Fibroblast of lung (primary cell): ENCODE results near the gene FBRSL1.

Source experiments
- CTCF ChIP-seq, 2 donors: IDR thresholded peaks in 1 of 2; conservative IDR thresholded peaks in 1 of 2; 1 replicate in 1 of 2; 2 replicates in 1 of 2; pipeline ENCODE4 v1.5.1; 2011 to 2012; ENCODE audit warnings: low read length in 2 of 2, control low read depth in 1 of 2, inconsistent platforms in 1 of 2, low read depth in 1 of 2, mild to moderate bottlenecking in 1 of 2
- EZH2 ChIP-seq: IDR thresholded peaks from 2 replicates; pipeline ENCODE4 v1.5.1; 2012; ENCODE audit warnings: low read length, control low read depth, mild to moderate bottlenecking; ENCODE audit errors: missing control alignments

- TF ChIP-seq CTCF (conservative IDR thresholded peaks at IDR 0.05 in 1 of 2, IDR thresholded peaks at IDR 0.05 in 1 of 2; ENCODE audit: low read depth in 1 of 2, low read length in 2 of 2), result no peak
- TF ChIP-seq EZH2, result no peak
These were observed 42.1 kb upstream of the FBRSL1 start for GRCh38 chr12:132447731-132448462.
